Activated CD4-positive, alpha-beta T cell treated with anti-CD3 and anti-CD28 coated beads, Interleukin-2, amount 10 ng/mL, durations not matched to agents 24 days and 14 days (primary cell): ENCODE results near the gene EBF4. TPM values are rescaled to one million over a fixed set of nuclear protein-coding genes. Genes with fewer than 3 reads are reported as not detected.

Source experiments
- DNase-seq: peaks from one replicate; pipeline ENCODE4 v3.0.0; 2022
- H3K27ac Mint-ChIP-seq: one replicate; pipeline ENCODE4 v1.8.0; 2022; ENCODE audit warnings: mild to moderate bottlenecking, mixed read lengths
- H3K27me3 Mint-ChIP-seq: one replicate; pipeline ENCODE4 v1.8.0; 2022; ENCODE audit warnings: mixed read lengths
- H3K36me3 Mint-ChIP-seq: one replicate; pipeline ENCODE4 v1.8.0; 2022; ENCODE audit warnings: low read depth, mild to moderate bottlenecking, mixed read lengths
- H3K4me1 Mint-ChIP-seq: one replicate; pipeline ENCODE4 v1.8.0; 2021; ENCODE audit warnings: mixed read lengths
- H3K4me3 Mint-ChIP-seq: one replicate; pipeline ENCODE4 v1.8.0; 2022; ENCODE audit warnings: mild to moderate bottlenecking, moderate library complexity, mixed read lengths
- H3K9me3 Mint-ChIP-seq: one replicate; pipeline ENCODE4 v1.8.0; 2021; ENCODE audit warnings: mixed read lengths
- intact Hi-C: fragments of 100-400 bp; cut with micrococcal nuclease; formaldehyde crosslinking; loops from one replicate; pipeline ENCODE4 v1.15.1; 2023
- total RNA-seq: library from RNA; stranded (reverse); gene quantifications from 2 replicates; pipeline ENCODE4 v1.2.3, GENCODE V29; 2022

The EBF4 gene
- total RNA-seq, 1 donor from 2014 or later: 7.6 TPM

GRCh38 chr20:2747676-2748235 lies 55.2 kb downstream of the EBF4 start:
- DNase-seq: no peak
- no peaks in the 10 kb centered on the region for H3K36me3 Mint-ChIP-seq
- intact Hi-C loops: no loop called here
- peaks cover 41% of the 10 kb centered on the region for H3K27me3 Mint-ChIP-seq
- H3K9me3 Mint-ChIP-seq: no peaks in the 10 kb centered on the region
- H3K27ac Mint-ChIP-seq: no peak overlapping the region
- H3K4me3 Mint-ChIP-seq: no peak overlapping the region
- H3K4me1 Mint-ChIP-seq: peaks cover 20% of the 10 kb centered on the region

- intact Hi-C loops: no loop called here
- Mint-ChIP-seq H3K4me3 (no peak overlapping the region), H3K27me3 (peaks cover 42% of the 10 kb centered on the region), H3K9me3 (no peaks in the 10 kb centered on the region), H3K27ac (no peak overlapping the region), H3K36me3 (no peaks in the 10 kb centered on the region), H3K4me1 (peaks cover 19% of the 10 kb centered on the region)
- DNase-seq: no peak
Measured at GRCh38 chr20:2748551-2749342, 56.2 kb downstream of the EBF4 start.

GRCh38 chr20:2749343-2749950 lies 56.9 kb downstream of the EBF4 start:
- H3K27me3 Mint-ChIP-seq: peaks cover 48% of the 10 kb centered on the region
- no peaks in the 10 kb centered on the region for H3K9me3 Mint-ChIP-seq
- no peak overlapping the region for H3K27ac Mint-ChIP-seq
- peaks cover 20% of the 10 kb centered on the region for H3K4me1 Mint-ChIP-seq
- intact Hi-C loops: no loop called here
- DNase-seq: no peak
- H3K4me3 Mint-ChIP-seq: no peak overlapping the region
- H3K36me3 Mint-ChIP-seq: no peaks in the 10 kb centered on the region

- intact Hi-C loops: loop anchor here (5.0 kb wide), 2 partner anchors 102 to 252 kb away; no protein-coding TSS in a partner anchor
- H3K9me3 Mint-ChIP-seq: no peaks in the 10 kb centered on the region
- H3K36me3 Mint-ChIP-seq: no peaks in the 10 kb centered on the region
- no peak overlapping the region for H3K4me3 Mint-ChIP-seq
- H3K4me1 Mint-ChIP-seq: peaks cover 20% of the 10 kb centered on the region
- peaks cover 53% of the 10 kb centered on the region for H3K27me3 Mint-ChIP-seq
- H3K27ac Mint-ChIP-seq: no peak overlapping the region
- DNase-seq: no peak
Measured at GRCh38 chr20:2749951-2750490, 57.4 kb downstream of the EBF4 start.

GRCh38 chr20:2750491-2751251 lies 58.1 kb downstream of the EBF4 start:
- Mint-ChIP-seq H3K36me3 (no peaks in the 10 kb centered on the region), H3K27me3 (peaks cover 56% of the 10 kb centered on the region), H3K9me3 (no peaks in the 10 kb centered on the region), H3K4me3 (peak overlapping the region; percentile 71), H3K27ac (no peak overlapping the region), H3K4me1 (peaks cover 18% of the 10 kb centered on the region)
- peak; percentile 65 for DNase-seq
- intact Hi-C loops: loop anchor here (5.0 kb wide), 2 partner anchors 102 to 252 kb away; no protein-coding TSS in a partner anchor

- DNase-seq: no peak
- H3K36me3 Mint-ChIP-seq: no peaks in the 10 kb centered on the region
- H3K4me3 Mint-ChIP-seq: peak overlapping the region; percentile 71
- H3K27ac Mint-ChIP-seq: no peak overlapping the region
- intact Hi-C loops: loop anchor here (5.0 kb wide), 2 partner anchors 101 to 251 kb away; no protein-coding TSS in a partner anchor
- H3K9me3 Mint-ChIP-seq: no peaks in the 10 kb centered on the region
- peaks cover 21% of the 10 kb centered on the region for H3K4me1 Mint-ChIP-seq
- H3K27me3 Mint-ChIP-seq: peaks cover 56% of the 10 kb centered on the region
Measured at GRCh38 chr20:2751347-2751877, 58.8 kb downstream of the EBF4 start.

- DNase-seq: peak; percentile 86
- no peak overlapping the region for H3K4me3 Mint-ChIP-seq
- H3K27me3 Mint-ChIP-seq: peaks cover 56% of the 10 kb centered on the region
- peaks cover 23% of the 10 kb centered on the region for H3K4me1 Mint-ChIP-seq
- intact Hi-C loops: loop anchor here (1.0 to 5.0 kb wide), 3 partner anchors 64 to 250 kb away; no protein-coding TSS in a partner anchor
- no peak overlapping the region for H3K27ac Mint-ChIP-seq
- no peaks in the 10 kb centered on the region for H3K36me3 Mint-ChIP-seq
- H3K9me3 Mint-ChIP-seq: no peaks in the 10 kb centered on the region
Measured at GRCh38 chr20:2751878-2752566, 59.4 kb downstream of the EBF4 start.

GRCh38 chr20:2752567-2753460 lies 60.2 kb downstream of the EBF4 start:
- Mint-ChIP-seq H3K4me3 (peak overlapping the region; percentile 79), H3K36me3 (no peaks in the 10 kb centered on the region), H3K27me3 (peaks cover 52% of the 10 kb centered on the region), H3K27ac (no peak overlapping the region), H3K4me1 (peaks cover 23% of the 10 kb centered on the region), H3K9me3 (no peaks in the 10 kb centered on the region)
- peak; percentile 83 for DNase-seq
- intact Hi-C loops: loop anchor here (1.0 to 5.0 kb wide), 3 partner anchors 65 to 249 kb away; no protein-coding TSS in a partner anchor

GRCh38 chr20:2753461-2754040 lies 61.0 kb downstream of the EBF4 start:
- intact Hi-C loops: loop anchor here (5.0 kb wide), 2 partner anchors 99 to 249 kb away; no protein-coding TSS in a partner anchor
- no peak overlapping the region for H3K27ac Mint-ChIP-seq
- peaks cover 23% of the 10 kb centered on the region for H3K4me1 Mint-ChIP-seq
- H3K27me3 Mint-ChIP-seq: peaks cover 49% of the 10 kb centered on the region
- H3K36me3 Mint-ChIP-seq: no peaks in the 10 kb centered on the region
- H3K4me3 Mint-ChIP-seq: peak overlapping the region; percentile 79
- no peak for DNase-seq
- no peaks in the 10 kb centered on the region for H3K9me3 Mint-ChIP-seq

- no peak overlapping the region for H3K27ac Mint-ChIP-seq
- H3K9me3 Mint-ChIP-seq: no peaks in the 10 kb centered on the region
- no peak overlapping the region for H3K4me3 Mint-ChIP-seq
- intact Hi-C loops: loop anchor here (5.0 kb wide), 2 partner anchors 98 to 248 kb away; no protein-coding TSS in a partner anchor
- no peaks in the 10 kb centered on the region for H3K36me3 Mint-ChIP-seq
- DNase-seq: no peak
- peaks cover 23% of the 10 kb centered on the region for H3K4me1 Mint-ChIP-seq
- H3K27me3 Mint-ChIP-seq: peaks cover 49% of the 10 kb centered on the region
Measured at GRCh38 chr20:2754424-2754823, 61.8 kb downstream of the EBF4 start.

- no peak overlapping the region for H3K4me3 Mint-ChIP-seq
- H3K4me1 Mint-ChIP-seq: peaks cover 17% of the 10 kb centered on the region
- no peaks in the 10 kb centered on the region for H3K36me3 Mint-ChIP-seq
- H3K27ac Mint-ChIP-seq: no peak overlapping the region
- no peak for DNase-seq
- peaks cover 40% of the 10 kb centered on the region for H3K27me3 Mint-ChIP-seq
- intact Hi-C loops: no loop called here
- H3K9me3 Mint-ChIP-seq: no peaks in the 10 kb centered on the region
Measured at GRCh38 chr20:2755451-2756055, 63.0 kb downstream of the EBF4 start.
